Measurements from ENCODE around the gene SLC39A11. TPM values are rescaled to one million over a fixed set of nuclear protein-coding genes. Genes with fewer than 3 reads are reported as not detected.

The SLC39A11 gene
- total RNA-seq, 1 donor from 2014 or later, result 13.2 TPM

GRCh38 chr17:72749119-72749572 is 343.3 kb downstream of the SLC39A11 start:
- H3K4me1 Mint-ChIP-seq (ENCODE audit: unreplicated experiment), result no peaks in the 10 kb centered on the region

DNA sequence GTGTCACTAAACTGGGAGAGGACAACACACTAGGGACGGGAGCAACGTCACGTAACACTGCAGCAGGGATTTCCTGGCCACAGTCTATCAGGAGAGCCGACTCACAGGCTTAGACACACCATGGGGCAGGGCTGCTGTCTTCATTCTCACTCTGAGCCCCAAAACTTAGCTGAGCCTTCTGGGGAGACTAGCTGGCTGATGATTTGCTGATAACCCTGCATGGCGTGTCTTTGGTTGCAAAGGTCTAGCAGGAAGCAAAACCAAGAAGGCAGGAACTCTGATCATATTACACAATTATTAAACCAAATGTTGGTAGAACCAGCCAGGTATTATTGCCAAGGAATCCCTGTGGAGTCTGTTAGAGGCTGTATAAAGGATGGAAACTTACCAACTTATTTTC is 345.0 kb downstream of the SLC39A11 start:
- no peaks in the 10 kb centered on the region for H3K27me3 Mint-ChIP-seq (ENCODE audit: unreplicated experiment)
- H3K4me1 Mint-ChIP-seq (ENCODE audit: unreplicated experiment), result no peaks in the 10 kb centered on the region
- no peak for DNase-seq (ENCODE audit: low spot score)
- H3K36me3 Mint-ChIP-seq (ENCODE audit: low read depth, unreplicated experiment), result no peaks in the 10 kb centered on the region
- no peaks in the 10 kb centered on the region for H3K9me3 Mint-ChIP-seq (ENCODE audit: unreplicated experiment)
- H3K27ac Mint-ChIP-seq (ENCODE audit: unreplicated experiment), result no peak overlapping the region
- H3K4me3 Mint-ChIP-seq (ENCODE audit: unreplicated experiment), result no peak overlapping the region
- no peak for TF ChIP-seq CTCF (IDR thresholded peaks at IDR 0.05; ENCODE audit: unreplicated experiment)

More at GRCh38 chr17:72749119-72749572, 343.3 kb downstream of the SLC39A11 start:
- Mint-ChIP-seq H3K36me3 (ENCODE audit: low read depth, unreplicated experiment) (no peaks in the 10 kb centered on the region), H3K9me3 (ENCODE audit: unreplicated experiment) (no peaks in the 10 kb centered on the region), H3K4me3 (ENCODE audit: unreplicated experiment) (no peak overlapping the region), H3K27ac (ENCODE audit: unreplicated experiment) (no peak overlapping the region), H3K27me3 (ENCODE audit: unreplicated experiment) (peaks cover 1% of the 10 kb centered on the region)
- no peak for DNase-seq (ENCODE audit: low spot score)
- TF ChIP-seq CTCF (IDR thresholded peaks at IDR 0.05; ENCODE audit: unreplicated experiment), result no peak

- Mint-ChIP-seq H3K4me1 (ENCODE audit: unreplicated experiment) (no peaks in the 10 kb centered on the region), H3K9me3 (ENCODE audit: unreplicated experiment) (no peaks in the 10 kb centered on the region), H3K27ac (ENCODE audit: unreplicated experiment) (no peak overlapping the region), H3K36me3 (ENCODE audit: low read depth, unreplicated experiment) (no peaks in the 10 kb centered on the region), H3K27me3 (ENCODE audit: unreplicated experiment) (no peaks in the 10 kb centered on the region), H3K4me3 (ENCODE audit: unreplicated experiment) (no peak overlapping the region)
- DNase-seq (ENCODE audit: low spot score), result no peak
- TF ChIP-seq CTCF (IDR thresholded peaks at IDR 0.05; ENCODE audit: unreplicated experiment), result no peak
These were observed 347.2 kb downstream of the SLC39A11 start for GRCh38 chr17:72745241-72745640.

GRCh38 chr17:72743037-72743467 is 349.4 kb downstream of the SLC39A11 start:
- Mint-ChIP-seq H3K4me1 (ENCODE audit: unreplicated experiment) (no peaks in the 10 kb centered on the region), H3K27me3 (ENCODE audit: unreplicated experiment) (no peaks in the 10 kb centered on the region), H3K9me3 (ENCODE audit: unreplicated experiment) (no peaks in the 10 kb centered on the region), H3K27ac (ENCODE audit: unreplicated experiment) (no peak overlapping the region), H3K36me3 (ENCODE audit: low read depth, unreplicated experiment) (no peaks in the 10 kb centered on the region), H3K4me3 (ENCODE audit: unreplicated experiment) (no peak overlapping the region)
- no peak for TF ChIP-seq CTCF (IDR thresholded peaks at IDR 0.05; ENCODE audit: unreplicated experiment)
- no peak for DNase-seq (ENCODE audit: low spot score)

DNA sequence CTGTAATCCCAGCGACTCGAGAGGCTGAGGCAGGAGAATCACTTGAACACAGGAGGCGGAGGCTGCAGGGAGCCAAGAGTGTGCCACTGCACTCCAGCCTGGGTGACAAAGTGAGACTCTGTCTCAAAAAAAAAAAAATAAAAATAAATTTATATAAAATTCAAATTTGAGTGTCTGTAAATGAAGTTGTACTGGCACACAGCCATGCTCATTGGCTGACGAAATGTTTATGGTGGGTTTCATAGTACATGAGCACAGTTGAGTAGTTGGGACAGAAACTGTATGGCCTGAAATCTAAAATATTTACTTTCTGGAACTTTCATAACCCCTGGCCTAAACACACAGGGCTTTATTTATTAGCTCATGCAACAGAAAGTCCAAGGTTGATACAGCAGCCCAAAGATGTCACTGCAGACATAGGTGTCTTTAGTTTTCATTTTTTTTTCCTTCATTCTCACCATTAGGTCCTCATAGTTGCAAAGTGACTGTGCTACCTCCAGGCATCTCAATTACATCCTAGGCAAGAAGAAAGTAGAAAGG is 355.3 kb downstream of the SLC39A11 start:
- H3K4me3 Mint-ChIP-seq (ENCODE audit: unreplicated experiment), result no peak overlapping the region
- no peak for DNase-seq (ENCODE audit: low spot score)
- no peaks in the 10 kb centered on the region for H3K4me1 Mint-ChIP-seq (ENCODE audit: unreplicated experiment)
- no peaks in the 10 kb centered on the region for H3K9me3 Mint-ChIP-seq (ENCODE audit: unreplicated experiment)
- no peaks in the 10 kb centered on the region for H3K27me3 Mint-ChIP-seq (ENCODE audit: unreplicated experiment)
- H3K36me3 Mint-ChIP-seq (ENCODE audit: low read depth, unreplicated experiment), result no peaks in the 10 kb centered on the region
- TF ChIP-seq CTCF (IDR thresholded peaks at IDR 0.05; ENCODE audit: unreplicated experiment), result no peak
- no peak overlapping the region for H3K27ac Mint-ChIP-seq (ENCODE audit: unreplicated experiment)
